Activated CD4-positive, alpha-beta T cell treated with anti-CD3 and anti-CD28 coated beads, Interleukin-2, Interleukin-6, amounts not matched to agents 100 ng/mL and 50 ng/mL, durations not matched to agents 16 hours and 8 hours (primary cell): ENCODE data around the gene ZC2HC1B.
A peak's percentile ranks its signal among the peaks of the same experiment; 100 is the strongest.
"Not testable (repeated sequence)": the region's sequence is repeated elsewhere in the genome, so short reads cannot be mapped to it uniquely, and the experiment has no call there.

Experiments
- DNase-seq: peaks from one replicate; pipeline ENCODE4 v3.0.0-alpha.2; 2020

The ZC2HC1B gene

DNA sequence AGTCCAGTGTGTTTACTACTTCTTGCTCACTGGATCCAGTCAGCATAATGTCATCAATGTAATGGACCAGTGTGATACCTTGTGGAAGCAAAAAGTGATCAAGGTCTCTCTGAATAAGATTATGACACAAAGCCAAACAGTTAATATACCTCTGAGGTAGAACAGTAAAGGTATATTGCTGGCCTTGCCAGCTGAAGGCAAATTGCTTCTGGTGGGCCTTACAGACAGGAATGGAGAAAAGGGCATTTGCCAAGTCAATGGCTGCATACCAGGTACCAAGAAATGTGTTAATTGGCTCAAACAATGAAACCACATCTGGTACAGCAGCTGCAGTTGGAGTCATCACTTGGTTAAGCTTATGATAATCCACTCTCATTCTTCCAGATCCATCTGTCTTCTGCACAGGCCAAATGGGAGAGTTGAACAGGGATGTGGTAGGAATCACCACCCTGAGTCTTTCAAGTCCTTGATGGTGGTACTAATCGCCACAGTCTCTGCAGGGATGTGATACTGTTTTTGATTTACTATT is 7.0 kb downstream of the ZC2HC1B start:
- DNase-seq: not testable (repeated sequence)

GRCh38 chr6:143872201-143872600 is 7.9 kb downstream of the ZC2HC1B start:
- peak; percentile 59 for DNase-seq

DNA sequence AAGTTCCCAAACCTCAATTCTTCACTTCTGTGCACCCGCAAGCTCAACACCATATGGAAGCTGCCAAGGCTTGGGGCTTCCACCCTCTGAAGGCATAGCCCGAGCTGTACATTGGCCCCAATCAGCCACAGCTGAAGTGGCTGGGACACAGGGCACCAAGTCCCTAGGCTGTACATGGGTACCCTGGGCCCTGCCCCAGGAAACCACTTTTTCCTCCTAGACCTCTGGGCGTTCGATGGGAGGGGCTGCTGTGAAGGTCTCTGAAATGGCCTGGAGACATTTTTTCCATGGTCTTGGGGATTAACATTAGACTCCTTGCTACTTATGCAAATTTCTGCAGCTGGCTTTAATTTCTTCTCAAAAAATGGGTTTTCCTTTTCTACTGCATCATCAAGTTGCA is 9.3 kb downstream of the ZC2HC1B start:
- not testable (repeated sequence) for DNase-seq

DNA sequence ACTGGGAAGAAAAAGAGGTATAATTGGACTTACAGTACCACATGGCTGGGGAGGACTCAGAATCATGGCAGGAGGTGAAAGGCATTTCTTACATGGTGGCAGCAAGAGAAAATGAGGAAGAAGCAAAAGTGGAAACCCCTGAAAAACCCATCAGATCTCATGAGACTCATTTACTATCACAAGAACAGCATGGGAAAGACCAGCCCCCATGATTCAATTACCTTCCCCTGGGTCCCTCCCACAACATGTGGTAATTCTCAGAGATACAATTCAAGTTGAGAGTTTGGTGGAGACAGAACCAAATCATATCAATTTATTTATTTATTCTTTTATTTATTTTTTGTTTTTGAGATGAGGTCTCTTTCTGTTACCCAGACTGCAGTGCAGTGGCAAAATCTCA is 10.2 kb downstream of the ZC2HC1B start:
- not testable (repeated sequence) for DNase-seq

GRCh38 chr6:143877584-143878271 is 13.5 kb downstream of the ZC2HC1B start:
- peak; percentile 50 for DNase-seq

GRCh38 chr6:143878272-143878760 is 14.0 kb downstream of the ZC2HC1B start:
- DNase-seq: no peak

GRCh38 chr6:143880412-143880811 is 16.1 kb downstream of the ZC2HC1B start:
- DNase-seq: no peak

DNA sequence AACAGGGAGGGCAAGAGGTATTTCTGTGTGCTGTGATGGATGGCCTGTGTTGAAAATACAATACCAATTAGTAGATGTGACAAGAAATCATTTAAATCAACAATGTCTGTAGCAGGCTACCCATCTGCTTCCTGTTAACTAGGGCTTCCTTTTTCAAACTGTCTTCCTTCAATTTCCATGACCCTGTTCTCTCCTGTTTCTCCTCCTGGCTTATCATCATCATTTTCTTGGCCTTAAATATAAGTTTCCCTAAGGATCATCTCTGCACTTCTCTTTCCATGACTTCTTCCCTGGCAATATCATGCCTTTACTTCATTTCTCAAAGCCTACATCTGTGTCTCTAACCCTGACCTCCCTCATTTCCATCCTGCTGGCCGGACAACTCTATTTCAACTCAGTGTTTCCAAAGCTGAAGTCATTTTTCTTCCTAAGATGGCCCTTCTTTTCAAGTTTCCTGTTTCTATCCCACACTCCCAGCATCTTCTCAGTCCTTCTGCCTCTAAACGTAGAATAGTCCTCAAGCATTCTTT is 18.2 kb downstream of the ZC2HC1B start:
- DNase-seq: no peak

GRCh38 chr6:143884216-143884900 is 20.1 kb downstream of the ZC2HC1B start:
- DNase-seq: no peak

GRCh38 chr6:143885116-143885515 is 20.8 kb downstream of the ZC2HC1B start:
- DNase-seq: no peak

GRCh38 chr6:143894655-143895054 is 30.4 kb downstream of the ZC2HC1B start:
- no peak for DNase-seq

- DNase-seq: no peak
These were observed 32.0 kb downstream of the ZC2HC1B start for GRCh38 chr6:143896126-143896860.

GRCh38 chr6:143900358-143900757 is 36.1 kb downstream of the ZC2HC1B start:
- no peak for DNase-seq

GRCh38 chr6:143901885-143902750 is 37.8 kb downstream of the ZC2HC1B start:
- DNase-seq: peak; percentile 67

DNA sequence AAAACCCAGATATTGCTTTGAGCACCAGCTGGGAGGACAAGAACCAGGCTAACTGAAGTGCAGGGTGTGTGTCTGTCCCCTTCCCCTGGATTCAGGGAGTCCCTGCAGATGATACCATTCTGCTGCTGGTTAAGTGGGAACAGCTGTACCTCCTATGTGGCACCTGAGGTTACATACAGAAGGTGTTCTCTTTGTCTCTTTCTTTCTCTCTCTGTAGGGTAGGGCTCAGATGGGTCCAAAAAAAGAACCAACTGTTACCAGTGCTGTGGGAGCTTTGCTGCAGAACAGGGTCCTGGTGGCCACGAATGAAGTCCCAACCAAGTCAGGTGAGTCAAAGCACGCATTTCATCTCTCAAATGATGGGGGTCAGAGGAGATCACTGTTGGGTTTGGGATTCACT is 38.6 kb downstream of the ZC2HC1B start:
- no peak for DNase-seq

DNA sequence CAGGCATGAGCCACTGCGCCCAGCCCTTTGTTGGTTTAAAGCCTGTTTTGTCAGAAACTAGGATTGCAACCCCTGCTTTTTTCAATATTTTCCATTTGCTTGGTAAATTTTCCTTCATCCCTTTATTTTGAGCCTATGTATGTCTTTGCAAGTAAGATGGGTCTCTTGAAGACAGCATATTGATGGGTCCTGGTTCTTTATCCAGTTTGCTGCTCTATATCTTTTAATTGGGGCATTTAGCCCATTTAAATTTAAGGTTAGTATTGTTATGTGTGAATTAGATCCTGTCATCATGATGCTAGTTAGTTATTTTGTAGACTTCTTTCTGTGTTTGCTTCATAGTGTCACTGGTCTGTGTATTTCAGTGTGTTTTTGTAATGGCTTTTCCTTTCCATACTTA is 46.8 kb downstream of the ZC2HC1B start:
- no peak for DNase-seq

- no peak for DNase-seq
These were observed 48.4 kb downstream of the ZC2HC1B start for GRCh38 chr6:143912671-143913070.

- not testable (repeated sequence) for DNase-seq
These were observed 52.8 kb downstream of the ZC2HC1B start for GRCh38 chr6:143917026-143917425.

DNA sequence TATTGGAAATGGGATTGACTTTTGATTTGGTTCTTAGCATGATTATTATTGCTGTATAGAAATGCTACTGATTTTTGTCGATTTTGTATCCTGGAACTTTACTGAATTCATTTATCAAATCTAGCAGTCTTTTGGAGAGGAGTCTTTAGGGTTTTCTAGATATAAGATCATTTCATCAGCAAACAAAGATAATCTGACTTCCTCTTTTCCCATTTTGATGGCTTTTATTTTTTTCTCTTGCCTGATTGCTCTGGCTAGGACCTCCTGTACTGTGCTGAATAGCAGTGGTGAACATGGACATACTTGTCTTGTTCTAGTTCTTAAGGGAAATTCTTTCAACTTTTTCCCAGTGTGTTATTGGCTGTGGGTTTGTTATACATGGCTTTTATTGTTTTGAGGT is 64.6 kb downstream of the ZC2HC1B start:
- no peak for DNase-seq

- DNase-seq: no peak
These were observed 65.7 kb downstream of the ZC2HC1B start for GRCh38 chr6:143929975-143930374.

DNA sequence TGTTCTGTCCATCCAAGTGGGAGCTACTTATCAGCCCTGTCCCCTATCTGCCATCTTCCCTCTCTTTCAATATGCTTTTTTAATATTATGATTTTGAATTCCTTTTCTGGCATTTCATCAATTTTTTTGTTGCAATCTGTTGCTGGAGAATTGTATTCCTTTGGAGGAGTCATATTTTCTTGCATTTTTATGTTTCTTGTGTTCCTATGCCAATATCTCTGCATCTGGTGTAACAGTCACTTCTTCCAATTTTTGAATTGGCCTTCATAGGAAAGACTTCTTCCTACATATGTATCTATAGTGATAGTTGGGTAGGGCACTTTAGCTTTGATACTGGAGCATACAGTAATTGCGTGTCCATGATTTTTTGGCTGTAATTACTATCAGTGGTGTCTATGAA is 70.1 kb downstream of the ZC2HC1B start:
- no peak for DNase-seq

- no peak for DNase-seq
These were observed 70.6 kb downstream of the ZC2HC1B start for GRCh38 chr6:143934867-143935266.
